NB4 (cell line): Measurements from ENCODE around the gene DEGS1.

Experiments used
- CTCF ChIP-seq: IDR thresholded peaks from one replicate; pipeline ENCODE4 v1.5.1; 2012; ENCODE audit warnings: low read depth, low read length
- MAX ChIP-seq: IDR thresholded peaks from 2 replicates; pipeline ENCODE4 v1.6.1; 2011; ENCODE audit warnings: low read depth, low read length
- MYC ChIP-seq: IDR thresholded peaks from 2 replicates; pipeline ENCODE4 v1.6.1; 2011; ENCODE audit warnings: low read depth, low read length
- POLR2A ChIP-seq: IDR thresholded peaks from 2 replicates; pipeline ENCODE4 v1.6.1; 2011; ENCODE audit warnings: mild to moderate bottlenecking; ENCODE audit not compliant: insufficient read length; ENCODE audit errors: extremely low read depth

GRCh38 chr1:224163311-224163710, 19.7 kb upstream of the DEGS1 start:
- TF ChIP-seq CTCF, result no peak
- no peak for TF ChIP-seq POLR2A
- TF ChIP-seq MYC, result no peak
- no peak for TF ChIP-seq MAX
